KMS-11 (cell line): ENCODE measurements around the gene CROCC2.

Source experiments
- H2AFZ ChIP-seq: fragments of 200-600 bp; sonication (generic); 2 replicates; pipeline ENCODE4 v1.6.1; 2016; ENCODE audit warnings: antibody characterized with exemption, mixed run types, low read depth
- H3K27ac ChIP-seq: fragments of 200-600 bp; sonication (generic); 2 replicates; pipeline ENCODE4 v1.6.1; 2016; ENCODE audit warnings: mild to moderate bottlenecking, mixed run types
- H3K27me3 ChIP-seq: fragments of 200-600 bp; sonication (generic); 2 replicates; pipeline ENCODE4 v1.6.1; 2017; ENCODE audit warnings: mild to moderate bottlenecking, low read depth, mixed run types, moderate library complexity; ENCODE audit not compliant: insufficient read depth
- H3K36me3 ChIP-seq: fragments of 200-600 bp; sonication (generic); 2 replicates; pipeline ENCODE4 v1.6.1; 2017; ENCODE audit warnings: mild to moderate bottlenecking, mixed run types; ENCODE audit not compliant: insufficient read depth
- H3K4me1 ChIP-seq: fragments of 200-600 bp; sonication (generic); 2 replicates; pipeline ENCODE4 v1.6.1; 2016; ENCODE audit warnings: mild to moderate bottlenecking, low read depth, mixed run types; ENCODE audit not compliant: poor library complexity, severe bottlenecking
- H3K4me2 ChIP-seq: fragments of 200-600 bp; sonication (generic); 2 replicates; pipeline ENCODE4 v1.7.0; 2016; ENCODE audit warnings: mild to moderate bottlenecking, mixed run types
- H3K4me3 ChIP-seq: fragments of 200-600 bp; sonication (generic); IDR thresholded peaks from 2 replicates; pipeline ENCODE4 v1.6.1; 2017; ENCODE audit warnings: low read depth, low read length, mixed read lengths; ENCODE audit not compliant: insufficient read depth
- H3K79me2 ChIP-seq: fragments of 200-600 bp; sonication (generic); 2 replicates; pipeline ENCODE4 v1.6.1; 2016; ENCODE audit warnings: low read depth, mixed run types; ENCODE audit not compliant: insufficient read depth
- H3K9ac ChIP-seq: fragments of 200-600 bp; sonication (generic); 2 replicates; pipeline ENCODE4 v1.6.1; 2016; ENCODE audit warnings: mild to moderate bottlenecking, mixed run types
- H4K20me1 ChIP-seq: fragments of 200-600 bp; sonication (generic); 2 replicates; pipeline ENCODE4 v1.6.1; 2016; ENCODE audit warnings: mild to moderate bottlenecking, mixed run types; ENCODE audit not compliant: insufficient read depth
- CTCF ChIP-seq: fragments of 200-600 bp; sonication (generic); conservative IDR thresholded peaks from 2 replicates; pipeline ENCODE4 v1.6.1; 2017; ENCODE audit warnings: low read depth, mild to moderate bottlenecking, antibody characterized with exemption, low read length, moderate library complexity, mixed read lengths

CROCC2 gene

GRCh38 chr2:240906141-240906910 lies at the start of gene CROCC2:
TSS of gene CROCC2 (plus strand) at chr2:240906336. CDS start at chr2:240906514, 178 bp downstream.
- H3K36me3 ChIP-seq, result no peaks in the 10 kb centered on the region
- no peak within 1 kb of the TSS for H2AFZ ChIP-seq
- peaks cover 34% of the 10 kb centered on the region; the same call in 1 of the 2 replicates for H3K27me3 ChIP-seq
- no peak within 1 kb of the TSS for H3K9ac ChIP-seq
- H3K4me2 ChIP-seq, result no peak within 1 kb of the TSS
- no peak within 1 kb of the TSS for H3K27ac ChIP-seq
- no peaks in the 10 kb centered on the region for H3K79me2 ChIP-seq
- H3K4me1 ChIP-seq, result no peaks in the 10 kb centered on the region
- H4K20me1 ChIP-seq, result no peaks in the 10 kb centered on the region
- no peak within 1 kb of the TSS for H3K4me3 ChIP-seq
- TF ChIP-seq CTCF, result no peak

GRCh38 chr2:240857039-240858008 lies 48.8 kb upstream of the CROCC2 start:
- no peak overlapping the region for H3K27ac ChIP-seq
- no peak for TF ChIP-seq CTCF

GRCh38 chr2:240858321-240858720 lies 47.8 kb upstream of the CROCC2 start:
- Histone ChIP-seq H3K36me3 (no peaks in the 10 kb centered on the region), H3K4me3 (no peak overlapping the region), H2AFZ (no peak overlapping the region), H3K9ac (no peak overlapping the region), H3K79me2 (no peaks in the 10 kb centered on the region), H3K27ac (no peak overlapping the region), H3K4me2 (no peak overlapping the region), H3K4me1 (no peaks in the 10 kb centered on the region), H3K27me3 (peaks cover 32% of the 10 kb centered on the region), H4K20me1 (no peaks in the 10 kb centered on the region)
- TF ChIP-seq CTCF, result no peak

More at GRCh38 chr2:240857039-240858008, 48.8 kb upstream of the CROCC2 start:
- Histone ChIP-seq H3K79me2 (no peaks in the 10 kb centered on the region), H3K36me3 (no peaks in the 10 kb centered on the region), H3K27me3 (peaks cover 30% of the 10 kb centered on the region), H2AFZ (no peak overlapping the region), H4K20me1 (no peaks in the 10 kb centered on the region), H3K9ac (no peak overlapping the region), H3K4me1 (no peaks in the 10 kb centered on the region), H3K4me3 (no peak overlapping the region), H3K4me2 (no peak overlapping the region)

- Histone ChIP-seq H3K79me2 (no peaks in the 10 kb centered on the region), H3K4me3 (no peak overlapping the region), H4K20me1 (no peaks in the 10 kb centered on the region), H3K4me1 (no peaks in the 10 kb centered on the region), H3K36me3 (no peaks in the 10 kb centered on the region), H3K27me3 (peaks cover 37% of the 10 kb centered on the region), H2AFZ (no peak overlapping the region), H3K4me2 (no peak overlapping the region), H3K9ac (no peak overlapping the region), H3K27ac (no peak overlapping the region)
- TF ChIP-seq CTCF, result no peak
Observed at GRCh38 chr2:240858871-240859270, 47.3 kb upstream of the CROCC2 start.
